Measurements from ENCODE around the gene NCOA7. TPM values are rescaled to one million over a fixed set of nuclear protein-coding genes. Genes with fewer than 3 reads are reported as not detected.

The NCOA7 gene
- total and polyA plus RNA-seq, 12 donors: 24.5 to 180 (median 70.8) TPM

Small RNAs within 50 kb of the gene (small RNA-seq; reads per million reads assigned to genes)
- 0 reads per million in 2 donors for gene RNA5SP216

Other genes starting within 250 kb of the NCOA7 start
- 1 to 10 TPM in 6 of 9 donors, under 1 TPM in 2, not detected in 1; 0.60 to 1.8 (median 1.1) TPM for gene HEY2, start 41.3 kb upstream of the NCOA7 start, total RNA-seq
- 1 to 10 TPM in 2 of 3 donors, under 1 TPM in 1; 0.46 to 2.1 (median 1.4) TPM for gene HEY2, start 41.3 kb upstream of the NCOA7 start, polyA plus RNA-seq
- gene HINT3, start 165.8 kb downstream of the NCOA7 start, total RNA-seq: 10 to 100 TPM; 23.4 to 39.3 (median 30.4) TPM
- gene HINT3, start 165.8 kb downstream of the NCOA7 start, polyA plus RNA-seq: 10 to 100 TPM in 1 of 3 donors, 1 to 10 TPM in 2; 4.7 to 40.6 (median 7.7) TPM
- 10 to 100 TPM; 10.9 to 29.9 (median 18.1) TPM for gene TRMT11, start 195.6 kb downstream of the NCOA7 start, total RNA-seq
- 10 to 100 TPM in 2 of 3 donors, 1 to 10 TPM in 1; 9.7 to 21.3 (median 12.5) TPM for gene TRMT11, start 195.6 kb downstream of the NCOA7 start, polyA plus RNA-seq

Data from adrenal gland (tissue), 12 donors.